Kidney (tissue), 14 donors: ENCODE measurements around the gene ARFRP1. TPM values are rescaled to one million over a fixed set of nuclear protein-coding genes. Genes with fewer than 3 reads are reported as not detected.
A peak's percentile ranks its signal among the peaks of the same experiment; 100 is the strongest.

Source experiments
- DNase-seq, 5 donors: peaks; one replicate each; pipeline ENCODE4 v3.0.0-alpha.2; 2013 to 2020
- FAIRE-seq: peaks from 2 replicates; lab custom pipeline; 2012; peaks lifted over from hg19 to GRCh38; lab: Jason Lieb, UNC
- H3K27ac ChIP-seq, 2 donors: one replicate each; pipeline ENCODE4 v1.7.0; 2013; ENCODE audit warnings: low read depth in 2 of 2, low read length in 2 of 2, inconsistent platforms in 1 of 2
- H3K27me3 ChIP-seq: one replicate; pipeline ENCODE4 v1.7.1; 2013; ENCODE audit warnings: low read length, inconsistent platforms; ENCODE audit not compliant: control insufficient read depth, insufficient read depth
- H3K36me3 ChIP-seq, 3 donors: one replicate each; pipeline versions ENCODE4 v1.7.0 to v1.7.1; 2013; ENCODE audit warnings: low read length in 3 of 3, control low read depth in 1 of 3, inconsistent platforms in 1 of 3; ENCODE audit not compliant: insufficient read depth in 3 of 3, control insufficient read depth in 2 of 3
- H3K4me1 ChIP-seq, 3 donors: one replicate each; pipeline versions ENCODE4 v1.7.0 to v1.7.1; 2013; ENCODE audit warnings: low read length in 3 of 3, inconsistent platforms in 1 of 3, low read depth in 1 of 3; ENCODE audit not compliant: control insufficient read depth in 2 of 3, insufficient read depth in 2 of 3
- H3K4me3 ChIP-seq, 3 donors: one replicate each; pipeline versions ENCODE4 v1.7.0 to v1.8.1; 2013; ENCODE audit warnings: low read length in 3 of 3, control low read depth in 1 of 3, inconsistent platforms in 1 of 3
- H3K9ac ChIP-seq, 3 donors: one replicate each; pipeline versions ENCODE4 v1.7.0 to v1.7.1; 2013; ENCODE audit warnings: low read length in 3 of 3, control low read depth in 1 of 3, inconsistent platforms in 1 of 3
- H3K9me3 ChIP-seq, 3 donors: one replicate each; pipeline versions ENCODE4 v1.7.0 to v1.7.1; 2013; ENCODE audit warnings: low read length in 3 of 3, control low read depth in 1 of 3, inconsistent platforms in 1 of 3; ENCODE audit not compliant: control insufficient read depth in 2 of 3, insufficient read depth in 1 of 3
- intact Hi-C: fragments of 100-400 bp; cut with DNase I; formaldehyde crosslinking; loops from one replicate; pipeline ENCODE4 v1.11.1; 2022
- polyA plus RNA-seq: library from polyadenylated mRNA; stranded (reverse); fragments of 350-450 nt; fragmentation: Illumina TruSeq; extraction: RNeasy Lipid Tissue Mini Kit (QIAGEN cat#74804); gene quantifications from one replicate; pipeline ENCODE4 v1.2.3, GENCODE V29; 2014; ENCODE audit warnings: low read depth, low replicate concordance; ENCODE audit not compliant: insufficient read depth
- total RNA-seq: library from RNA; stranded (reverse); fragmentation: NEBNext Ultra II Directional; extraction: Animal tissue kit (Norgen Biotek cat#: 25700); gene quantifications from one replicate; pipeline ENCODE4 v1.2.1, GENCODE V29; 2021
- TF ChIP-seq, protein P1 (sequence below): IDR thresholded peaks from 3 replicates; pipeline ENCODE4 v1.5.1; 2012; ENCODE audit warnings: mild to moderate bottlenecking, moderate library complexity, borderline replicate concordance; ENCODE audit not compliant: insufficient read depth; ENCODE audit errors: extremely low read depth
- donor health status: control.
- donor health status: control.
- donor health status: control.
- donor health status: control.
- donor health status: control.
- donor health status: DM: yes; HTN: yes; CAD: no.
- donor health status: Normal renal cell carcinoma (clear cell type).

Gene ARFRP1
- total and polyA plus RNA-seq, 2 donors from 2014 or later = 60.6 to 71.2 TPM

DNA sequence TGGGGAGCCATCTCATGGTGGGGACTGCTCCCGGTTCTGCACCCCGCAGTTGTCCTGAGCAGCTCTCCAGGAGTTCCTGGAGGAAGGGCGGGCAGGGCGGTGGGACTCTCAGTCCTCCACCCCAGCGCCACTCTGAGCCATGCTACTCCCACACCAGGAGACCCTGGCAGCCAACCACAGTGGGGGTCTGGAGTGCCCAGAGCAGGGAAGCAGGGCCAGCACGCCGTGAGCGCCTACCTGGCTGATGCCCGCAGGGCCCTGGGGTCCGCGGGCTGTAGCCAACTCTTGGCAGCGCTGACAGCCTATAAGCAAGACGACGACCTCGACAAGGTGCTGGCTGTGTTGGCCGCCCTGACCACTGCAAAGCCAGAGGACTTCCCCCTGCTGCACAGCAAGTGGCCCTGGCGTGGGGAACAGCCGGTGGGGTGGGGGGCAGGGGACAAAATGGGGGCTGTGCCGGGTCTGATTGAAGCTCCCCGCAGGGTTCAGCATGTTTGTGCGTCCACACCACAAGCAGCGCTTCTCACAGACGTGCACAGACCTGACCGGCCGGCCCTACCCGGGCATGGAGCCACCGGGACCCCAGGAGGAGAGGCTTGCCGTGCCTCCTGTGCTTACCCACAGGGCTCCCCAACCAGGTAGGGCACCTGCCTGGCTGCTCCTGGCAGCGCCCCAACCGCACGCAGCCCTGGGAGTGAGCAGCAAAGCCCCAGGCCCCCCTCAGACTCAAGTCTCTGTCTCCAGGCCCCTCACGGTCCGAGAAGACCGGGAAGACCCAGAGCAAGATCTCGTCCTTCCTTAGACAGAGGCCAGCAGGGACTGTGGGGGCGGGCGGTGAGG is 13.0 kb downstream of the ARFRP1 start:
- H3K27ac ChIP-seq = no peak overlapping the region
- no peaks in the 10 kb centered on the region for H3K36me3 ChIP-seq
- H3K9me3 ChIP-seq = no peaks in the 10 kb centered on the region
- TF ChIP-seq, protein P1, sequence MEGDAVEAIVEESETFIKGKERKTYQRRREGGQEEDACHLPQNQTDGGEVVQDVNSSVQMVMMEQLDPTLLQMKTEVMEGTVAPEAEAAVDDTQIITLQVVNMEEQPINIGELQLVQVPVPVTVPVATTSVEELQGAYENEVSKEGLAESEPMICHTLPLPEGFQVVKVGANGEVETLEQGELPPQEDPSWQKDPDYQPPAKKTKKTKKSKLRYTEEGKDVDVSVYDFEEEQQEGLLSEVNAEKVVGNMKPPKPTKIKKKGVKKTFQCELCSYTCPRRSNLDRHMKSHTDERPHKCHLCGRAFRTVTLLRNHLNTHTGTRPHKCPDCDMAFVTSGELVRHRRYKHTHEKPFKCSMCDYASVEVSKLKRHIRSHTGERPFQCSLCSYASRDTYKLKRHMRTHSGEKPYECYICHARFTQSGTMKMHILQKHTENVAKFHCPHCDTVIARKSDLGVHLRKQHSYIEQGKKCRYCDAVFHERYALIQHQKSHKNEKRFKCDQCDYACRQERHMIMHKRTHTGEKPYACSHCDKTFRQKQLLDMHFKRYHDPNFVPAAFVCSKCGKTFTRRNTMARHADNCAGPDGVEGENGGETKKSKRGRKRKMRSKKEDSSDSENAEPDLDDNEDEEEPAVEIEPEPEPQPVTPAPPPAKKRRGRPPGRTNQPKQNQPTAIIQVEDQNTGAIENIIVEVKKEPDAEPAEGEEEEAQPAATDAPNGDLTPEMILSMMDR = no peak
- intact Hi-C loops = no loop called here
- no peak overlapping the region for H3K4me3 ChIP-seq
- no peak overlapping the region for H3K9ac ChIP-seq
- peaks cover 0 to 14% (median 0%) of the 10 kb centered on the region in 3 donors for H3K4me1 ChIP-seq
- FAIRE-seq (no peak), DNase-seq (peak in 2 of 5 donors; percentile 40 to 82)
- H3K27me3 ChIP-seq = no peaks in the 10 kb centered on the region

DNA sequence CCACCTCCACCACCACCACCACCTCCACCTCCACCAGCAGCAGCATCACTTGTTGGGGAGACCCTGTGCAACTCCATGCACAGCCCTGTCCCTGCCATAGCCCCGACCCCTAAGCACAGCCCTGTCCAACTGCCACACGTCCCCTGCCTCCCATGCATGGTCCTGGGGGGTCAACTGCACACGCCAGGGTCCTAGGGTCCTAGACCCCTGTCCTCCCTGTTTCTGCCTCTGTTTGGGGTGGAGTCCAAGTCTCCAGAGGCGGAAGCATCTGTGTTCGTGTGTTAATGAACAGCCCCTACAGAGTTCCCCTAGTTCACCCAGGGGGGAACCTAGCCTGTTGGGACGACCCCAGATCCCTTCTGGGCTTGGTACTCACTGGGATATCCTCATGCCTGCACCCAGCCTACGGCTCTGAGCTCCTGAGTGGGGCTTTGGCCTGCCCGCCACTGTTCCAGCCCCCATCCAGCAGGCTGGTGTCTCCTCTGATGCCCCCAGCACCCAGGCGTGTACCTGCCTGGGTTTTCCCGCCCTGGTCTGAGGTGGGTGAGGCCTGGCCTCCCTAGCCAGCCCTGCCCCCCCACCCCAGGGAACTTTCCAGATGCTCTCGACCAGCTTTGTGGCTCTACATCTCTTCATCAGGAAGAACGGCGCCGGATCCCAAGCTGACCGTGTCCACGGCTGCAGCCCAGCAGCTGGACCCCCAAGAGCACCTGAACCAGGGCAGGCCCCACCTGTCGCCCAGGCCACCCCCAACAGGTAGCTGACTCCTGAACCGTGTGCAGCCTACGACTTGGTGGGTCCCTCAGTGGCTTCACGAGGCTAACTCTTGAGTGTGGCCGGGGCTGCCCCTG is 13.8 kb downstream of the ARFRP1 start:
- no peak for FAIRE-seq
- Histone ChIP-seq H3K36me3 (no peaks in the 10 kb centered on the region), H3K4me3 (no peak overlapping the region), H3K27me3 (no peaks in the 10 kb centered on the region), H3K9me3 (no peaks in the 10 kb centered on the region), H3K9ac (no peak overlapping the region), H3K4me1 (peaks cover 0 to 14% (median 0%) of the 10 kb centered on the region in 3 donors), H3K27ac (no peak overlapping the region)
- TF ChIP-seq, protein P1 = no peak
- intact Hi-C loops = no loop called here
- DNase-seq = peak in 2 of 5 donors; percentile 38 to 64

DNA sequence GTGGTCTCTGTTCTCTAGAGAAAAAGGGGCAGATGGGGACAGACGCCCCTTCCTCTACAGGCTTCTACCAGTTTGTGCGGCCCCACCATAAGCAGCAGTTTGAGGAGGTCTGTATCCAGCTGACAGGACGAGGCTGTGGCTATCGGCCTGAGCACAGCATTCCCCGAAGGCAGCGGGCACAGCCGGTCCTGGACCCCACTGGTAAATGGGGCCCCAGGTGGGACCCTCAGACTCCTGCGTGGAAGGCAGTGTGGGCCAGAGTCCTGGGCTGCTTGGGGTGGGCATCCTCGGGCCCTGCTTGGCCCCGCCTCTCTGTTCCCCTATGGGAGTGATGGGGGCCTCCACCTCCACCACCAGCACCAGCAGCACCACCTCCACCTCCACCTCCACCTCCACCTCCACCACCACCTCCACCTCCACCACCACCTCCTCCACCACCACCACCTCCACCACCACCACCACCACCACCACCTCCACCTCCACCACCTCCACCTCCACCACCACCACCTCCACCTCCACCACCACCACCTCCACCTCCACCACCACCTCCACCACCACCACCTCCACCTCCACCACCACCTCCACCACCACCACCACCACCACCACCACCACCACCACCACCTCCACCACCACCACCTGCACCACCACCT is 14.6 kb downstream of the ARFRP1 start:
- DNase-seq (peak in 2 of 5 donors; percentile 30 to 85), FAIRE-seq (no peak)
- Histone ChIP-seq H3K27ac (no peak overlapping the region), H3K4me3 (no peak overlapping the region), H3K9me3 (no peaks in the 10 kb centered on the region), H3K27me3 (no peaks in the 10 kb centered on the region), H3K9ac (no peak overlapping the region), H3K4me1 (peaks cover 0 to 16% (median 0%) of the 10 kb centered on the region in 3 donors), H3K36me3 (no peaks in the 10 kb centered on the region)
- intact Hi-C loops = no loop called here
- TF ChIP-seq, protein P1 = no peak
